Measurements from ENCODE around the gene KIF6.

DNA sequence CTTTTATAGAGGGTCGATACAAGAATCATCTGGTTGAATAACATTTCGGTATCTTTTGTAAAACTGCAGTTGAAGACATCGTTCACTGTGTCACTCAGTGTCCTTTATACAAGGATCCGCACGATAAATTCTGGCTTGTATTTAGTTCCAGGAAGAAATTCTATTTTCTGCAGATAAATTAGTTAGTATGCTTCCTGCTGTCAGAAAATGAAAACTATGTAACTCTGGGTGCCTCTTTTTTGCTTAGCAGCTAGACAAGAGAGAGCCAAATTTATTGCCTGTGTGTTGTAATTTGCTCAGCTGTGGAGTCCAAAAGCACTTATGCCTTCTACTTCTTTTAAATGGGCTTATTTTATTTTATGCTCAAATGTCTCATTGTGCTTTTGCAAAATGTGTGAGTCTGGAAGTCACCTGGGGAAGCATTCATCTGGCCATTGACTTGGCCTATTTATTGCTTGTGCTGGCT, 346.2 kb downstream of the KIF6 start:
- TF ChIP-seq CTCF (IDR thresholded peaks at IDR 0.05; ENCODE audit: low read length) (no peak), EZH2 (IDR thresholded peaks at IDR 0.05; ENCODE audit: borderline replicate concordance, low read length) (no peak)

All from OCI-LY1 (cell line).